Uterus (tissue), 2 donors: ENCODE data around the gene PRELID1.

Experiments used
- POLR2A ChIP-seq, 2 donors: fragments of 450-650 bp; IDR thresholded peaks; one replicate each; pipeline ENCODE4 v1.6.1; 2016; ENCODE audit warnings: antibody characterized with exemption in 2 of 2, mild to moderate bottlenecking in 1 of 2, moderate library complexity in 1 of 2
- TF ChIP-seq, protein P1 (sequence below), 4 experiments: fragments of 200-600 bp in 2 of 4; fragments of 450-650 bp in 2 of 4; sonication (generic) in 2 of 4; IDR thresholded peaks; one replicate each; pipeline ENCODE4 v1.5.1; 2016 to 2019; ENCODE audit warnings: antibody characterized with exemption in 4 of 4, mild to moderate bottlenecking in 2 of 4, moderate library complexity in 1 of 4

DNA sequence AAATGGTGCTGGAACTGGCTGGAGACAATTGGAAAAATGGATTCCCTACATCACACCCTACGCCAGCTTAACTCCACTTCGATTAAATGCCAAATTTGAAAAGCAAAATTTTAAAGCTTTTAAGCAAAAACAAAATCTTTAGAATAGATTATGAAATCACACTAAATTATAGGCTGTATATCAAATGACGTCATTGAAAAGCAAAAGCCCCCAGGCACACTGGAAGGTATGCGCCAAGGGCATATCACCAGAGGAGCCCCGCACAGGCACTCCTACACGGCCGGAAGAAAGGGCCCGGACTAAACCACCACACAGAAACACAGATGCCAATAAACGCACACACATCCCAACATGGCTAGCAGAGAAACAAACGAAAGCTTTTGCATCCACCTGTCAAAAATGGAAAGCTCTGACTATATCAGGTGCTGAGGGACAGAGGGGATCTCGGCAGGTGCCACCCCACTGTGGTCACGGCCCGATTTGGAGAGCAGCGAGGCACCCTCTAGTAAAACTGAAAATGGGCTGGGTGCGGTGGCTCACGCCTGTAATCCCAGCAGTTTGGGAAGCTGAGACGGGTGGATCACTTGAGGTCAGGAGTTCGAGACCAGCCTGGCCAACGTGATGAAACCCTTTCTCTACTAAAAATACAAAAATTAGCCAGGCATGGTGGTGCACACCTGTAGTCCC is 25.1 kb downstream of the PRELID1 start:
- TF ChIP-seq POLR2A (IDR thresholded peaks at IDR 0.05) = no peak
- TF ChIP-seq, protein P1, sequence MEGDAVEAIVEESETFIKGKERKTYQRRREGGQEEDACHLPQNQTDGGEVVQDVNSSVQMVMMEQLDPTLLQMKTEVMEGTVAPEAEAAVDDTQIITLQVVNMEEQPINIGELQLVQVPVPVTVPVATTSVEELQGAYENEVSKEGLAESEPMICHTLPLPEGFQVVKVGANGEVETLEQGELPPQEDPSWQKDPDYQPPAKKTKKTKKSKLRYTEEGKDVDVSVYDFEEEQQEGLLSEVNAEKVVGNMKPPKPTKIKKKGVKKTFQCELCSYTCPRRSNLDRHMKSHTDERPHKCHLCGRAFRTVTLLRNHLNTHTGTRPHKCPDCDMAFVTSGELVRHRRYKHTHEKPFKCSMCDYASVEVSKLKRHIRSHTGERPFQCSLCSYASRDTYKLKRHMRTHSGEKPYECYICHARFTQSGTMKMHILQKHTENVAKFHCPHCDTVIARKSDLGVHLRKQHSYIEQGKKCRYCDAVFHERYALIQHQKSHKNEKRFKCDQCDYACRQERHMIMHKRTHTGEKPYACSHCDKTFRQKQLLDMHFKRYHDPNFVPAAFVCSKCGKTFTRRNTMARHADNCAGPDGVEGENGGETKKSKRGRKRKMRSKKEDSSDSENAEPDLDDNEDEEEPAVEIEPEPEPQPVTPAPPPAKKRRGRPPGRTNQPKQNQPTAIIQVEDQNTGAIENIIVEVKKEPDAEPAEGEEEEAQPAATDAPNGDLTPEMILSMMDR (IDR thresholded peaks at IDR 0.05) = no peak
